Mesenchymal stem cell (in vitro differentiated cells and primary cell): ENCODE measurements around the gene MSI1.

ENCODE experiments used
- DNase-seq: peaks from one replicate; pipeline ENCODE4 v3.0.0-alpha.2; 2013
- H2AFZ ChIP-seq: one replicate; pipeline ENCODE4 v1.6.1; 2013; ENCODE audit warnings: low read depth, mild to moderate bottlenecking, control low read depth, inconsistent platforms, low read length, moderate library complexity
- H2AK5ac ChIP-seq: 2 replicates; pipeline ENCODE4 v1.6.1; 2013; ENCODE audit warnings: low read length, moderate library complexity, mild to moderate bottlenecking, inconsistent platforms; ENCODE audit not compliant: severe bottlenecking
- H2BK120ac ChIP-seq: one replicate; pipeline ENCODE4 v1.6.1; 2013; ENCODE audit warnings: low read depth, mild to moderate bottlenecking, inconsistent platforms, low read length, moderate library complexity
- H2BK12ac ChIP-seq, 2 experiments: one replicate each; pipeline ENCODE4 v1.6.1; 2013; ENCODE audit warnings: inconsistent platforms in 2 of 2, low read length in 2 of 2, mild to moderate bottlenecking in 2 of 2, moderate library complexity in 2 of 2, control low read depth in 1 of 2
- H2BK15ac ChIP-seq: one replicate; pipeline ENCODE4 v1.6.1; 2013; ENCODE audit warnings: mild to moderate bottlenecking, low read depth, inconsistent platforms; ENCODE audit not compliant: poor library complexity, severe bottlenecking
- H2BK5ac ChIP-seq: 2 replicates; pipeline ENCODE4 v1.6.1; 2013; ENCODE audit warnings: low read depth, mild to moderate bottlenecking, low read length, control low read depth, inconsistent platforms; ENCODE audit not compliant: poor library complexity, severe bottlenecking
- H3K14ac ChIP-seq, 2 experiments: one replicate each; pipeline ENCODE4 v1.6.1; 2013; ENCODE audit warnings: inconsistent platforms in 2 of 2, low read length in 2 of 2, control low read depth in 1 of 2, mild to moderate bottlenecking in 1 of 2, moderate library complexity in 1 of 2
- H3K18ac ChIP-seq, 2 experiments: one replicate each; pipeline ENCODE4 v1.6.1; 2013; ENCODE audit warnings: inconsistent platforms in 2 of 2, low read length in 2 of 2, control low read depth in 1 of 2, low read depth in 1 of 2, mild to moderate bottlenecking in 1 of 2
- H3K23ac ChIP-seq, 2 experiments: one replicate each; pipeline ENCODE4 v1.6.1; 2013; ENCODE audit warnings: inconsistent platforms in 2 of 2, low read length in 2 of 2, mild to moderate bottlenecking in 2 of 2, moderate library complexity in 2 of 2, control low read depth in 1 of 2
- H3K27ac ChIP-seq: 2 replicates; pipeline ENCODE4 v1.5.1; 2013; ENCODE audit warnings: mild to moderate bottlenecking, moderate library complexity, low read length, control low read depth, inconsistent platforms; ENCODE audit not compliant: poor library complexity, severe bottlenecking
- H3K27me3 ChIP-seq, 2 experiments: 2 replicates each; pipeline versions ENCODE4 v1.6.1 to v1.7.0; 2013; ENCODE audit warnings: low read length in 2 of 2, mild to moderate bottlenecking in 2 of 2, moderate library complexity in 2 of 2, control low read depth in 1 of 2, inconsistent platforms in 1 of 2; ENCODE audit not compliant: control insufficient read depth in 1 of 2, insufficient read depth in 1 of 2
- H3K36me3 ChIP-seq, 2 experiments: 2 replicates each; pipeline versions ENCODE4 v1.6.1 to v1.7.0; 2013; ENCODE audit warnings: low read length in 2 of 2, control low read depth in 1 of 2, inconsistent platforms in 1 of 2, low read depth in 1 of 2, mild to moderate bottlenecking in 1 of 2; ENCODE audit not compliant: insufficient read depth in 2 of 2, control insufficient read depth in 1 of 2
- H3K4ac ChIP-seq, 2 experiments: one replicate each; pipeline ENCODE4 v1.6.1; 2013; ENCODE audit warnings: inconsistent platforms in 2 of 2, low read length in 2 of 2, mild to moderate bottlenecking in 2 of 2, moderate library complexity in 2 of 2, control low read depth in 1 of 2, low read depth in 1 of 2
- H3K4me1 ChIP-seq: 2 replicates; pipeline ENCODE4 v1.6.1; 2013; ENCODE audit warnings: low read depth, low read length, control low read depth; ENCODE audit not compliant: control insufficient read depth, insufficient read depth
- H3K4me2 ChIP-seq: 2 replicates; pipeline ENCODE4 v1.6.1; 2013; ENCODE audit warnings: low read length, mild to moderate bottlenecking, inconsistent platforms; ENCODE audit not compliant: poor library complexity, severe bottlenecking
- H3K4me3 ChIP-seq, 2 experiments: 2 replicates each; pipeline versions ENCODE4 v1.5.1 to v1.7.0; 2013; ENCODE audit warnings: low read length in 2 of 2, mild to moderate bottlenecking in 2 of 2, control low read depth in 1 of 2, low read depth in 1 of 2; ENCODE audit not compliant: insufficient read depth in 1 of 2
- H3K79me1 ChIP-seq: replicated peaks from 2 replicates; pipeline ENCODE4 v1.6.1; 2013; ENCODE audit warnings: mild to moderate bottlenecking, control low read depth, low read length, inconsistent platforms; ENCODE audit not compliant: poor library complexity, severe bottlenecking
- H3K9ac ChIP-seq: 2 replicates; pipeline ENCODE4 v1.7.0; 2013; ENCODE audit warnings: mild to moderate bottlenecking, low read length, moderate library complexity
- H3K9me3 ChIP-seq: 2 replicates; pipeline ENCODE4 v1.7.0; 2013; ENCODE audit warnings: mild to moderate bottlenecking, low read length; ENCODE audit not compliant: control insufficient read depth
- H4K8ac ChIP-seq: one replicate; pipeline ENCODE4 v1.6.1; 2013; ENCODE audit warnings: inconsistent platforms, mild to moderate bottlenecking, low read length, moderate library complexity
- H4K91ac ChIP-seq: one replicate; pipeline ENCODE4 v1.6.1; 2013; ENCODE audit warnings: mild to moderate bottlenecking, low read length, inconsistent platforms
- WGBS: methylation state at CpG from one replicate; pipeline ENCODE4 v1.1.7; 2013; ENCODE audit warnings: mixed read lengths; 5-methylcytosine and 5-hydroxymethylcytosine counted together

MSI1 gene

DNA sequence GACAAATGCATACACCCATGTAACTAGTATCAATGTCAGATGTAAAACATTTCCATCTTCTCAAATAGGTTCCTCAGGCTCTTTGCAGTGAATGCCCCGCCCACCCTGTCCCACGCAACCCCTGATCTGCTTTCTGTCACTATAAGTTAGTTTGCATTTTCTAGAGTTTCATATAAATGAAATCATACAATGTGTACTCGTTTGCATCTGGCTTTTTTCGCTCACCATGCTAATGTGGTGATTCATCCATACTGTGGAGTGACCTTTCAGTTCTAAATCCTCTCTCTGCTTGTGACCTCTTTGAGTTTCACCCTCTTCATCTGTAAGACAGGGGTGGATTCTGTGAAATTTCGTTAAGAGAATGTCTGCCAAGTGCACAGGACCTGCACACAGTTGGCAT lies 30.6 kb upstream of the MSI1 start:
- Histone ChIP-seq H3K4me2 (no peak overlapping the region), H3K27ac (no peak overlapping the region), H2BK12ac (no peak overlapping the region), H3K27me3 (peaks cover 22 to 53% of the 10 kb centered on the region in 2 experiments), H3K18ac (no peak overlapping the region), H3K9ac (no peak overlapping the region), H3K23ac (no peak overlapping the region), H3K4me3 (no peak overlapping the region), H4K91ac (no peak overlapping the region), H2BK5ac (no peak overlapping the region), H4K8ac (no peak overlapping the region), H3K36me3 (no peaks in the 10 kb centered on the region), H3K79me1 (no peaks in the 10 kb centered on the region), H2AK5ac (no peak overlapping the region), H3K9me3 (no peaks in the 10 kb centered on the region), H3K4me1 (no peaks in the 10 kb centered on the region), H2AFZ (no peak overlapping the region), H3K4ac (no peak overlapping the region), H2BK120ac (no peak overlapping the region), H2BK15ac (no peak overlapping the region), H3K14ac (no peak overlapping the region)
- WGBS, result 33% methylated on average over 3 of the region's 5 CpGs
- peak; percentile 89 for DNase-seq

DNA sequence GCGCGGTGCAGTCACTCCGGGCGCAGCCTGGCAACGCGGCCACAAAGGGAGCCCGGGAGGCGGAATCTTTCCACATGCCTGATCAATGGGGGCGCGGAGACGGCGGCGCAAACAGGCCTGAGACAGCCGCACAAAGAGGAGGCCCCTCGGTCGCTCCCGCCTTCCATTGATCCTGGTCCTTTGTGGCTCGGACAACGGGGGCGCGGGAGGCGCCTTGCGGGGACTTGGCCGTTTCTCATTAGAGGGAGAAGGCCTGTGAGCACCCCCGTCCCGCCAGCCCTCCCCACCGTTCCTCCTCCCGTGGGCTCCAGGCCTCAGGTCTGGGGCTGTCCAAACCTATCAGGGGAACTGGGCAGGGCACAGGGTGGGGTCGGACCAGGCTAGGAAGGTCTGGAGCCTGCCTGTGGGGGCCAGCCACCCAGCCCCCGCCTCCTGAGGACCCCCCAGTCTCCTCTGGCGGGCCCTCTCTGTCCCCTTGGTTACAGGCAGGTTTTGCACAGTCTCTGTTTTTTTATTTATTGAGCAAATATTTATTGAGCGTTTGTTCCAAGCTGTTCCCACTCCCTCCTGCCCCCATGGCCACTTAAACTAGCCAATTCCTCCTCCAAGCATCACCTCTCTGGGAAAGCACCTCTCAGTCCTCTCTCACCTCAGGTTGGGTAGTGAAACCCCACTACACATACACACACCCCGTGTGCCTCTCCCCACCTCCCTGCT lies 29.0 kb upstream of the MSI1 start:
- no peak overlapping the region for H3K23ac ChIP-seq
- H2BK12ac ChIP-seq, result no peak overlapping the region
- H2BK5ac ChIP-seq, result no peak overlapping the region
- no peak overlapping the region for H3K4ac ChIP-seq
- no peak overlapping the region for H2AK5ac ChIP-seq
- H2BK15ac ChIP-seq, result no peak overlapping the region
- no peaks in the 10 kb centered on the region for H3K36me3 ChIP-seq
- H3K79me1 ChIP-seq, result no peaks in the 10 kb centered on the region
- no peaks in the 10 kb centered on the region for H3K9me3 ChIP-seq
- H3K14ac ChIP-seq, result no peak overlapping the region
- H3K27me3 ChIP-seq, result peaks cover 29 to 56% of the 10 kb centered on the region in 2 experiments
- peak overlapping the region; percentile 50 for H4K91ac ChIP-seq
- no peak overlapping the region for H3K4me2 ChIP-seq
- no peak for DNase-seq
- H2AFZ ChIP-seq, result no peak overlapping the region
- no peaks in the 10 kb centered on the region for H3K4me1 ChIP-seq
- H3K27ac ChIP-seq, result no peak overlapping the region
- no peak overlapping the region for H4K8ac ChIP-seq
- 87% methylated on average over 32 of the region's 33 CpGs for WGBS
- H3K9ac ChIP-seq, result no peak overlapping the region
- H3K18ac ChIP-seq, result no peak overlapping the region
- H3K4me3 ChIP-seq, result no peak overlapping the region
- H2BK120ac ChIP-seq, result no peak overlapping the region

DNA sequence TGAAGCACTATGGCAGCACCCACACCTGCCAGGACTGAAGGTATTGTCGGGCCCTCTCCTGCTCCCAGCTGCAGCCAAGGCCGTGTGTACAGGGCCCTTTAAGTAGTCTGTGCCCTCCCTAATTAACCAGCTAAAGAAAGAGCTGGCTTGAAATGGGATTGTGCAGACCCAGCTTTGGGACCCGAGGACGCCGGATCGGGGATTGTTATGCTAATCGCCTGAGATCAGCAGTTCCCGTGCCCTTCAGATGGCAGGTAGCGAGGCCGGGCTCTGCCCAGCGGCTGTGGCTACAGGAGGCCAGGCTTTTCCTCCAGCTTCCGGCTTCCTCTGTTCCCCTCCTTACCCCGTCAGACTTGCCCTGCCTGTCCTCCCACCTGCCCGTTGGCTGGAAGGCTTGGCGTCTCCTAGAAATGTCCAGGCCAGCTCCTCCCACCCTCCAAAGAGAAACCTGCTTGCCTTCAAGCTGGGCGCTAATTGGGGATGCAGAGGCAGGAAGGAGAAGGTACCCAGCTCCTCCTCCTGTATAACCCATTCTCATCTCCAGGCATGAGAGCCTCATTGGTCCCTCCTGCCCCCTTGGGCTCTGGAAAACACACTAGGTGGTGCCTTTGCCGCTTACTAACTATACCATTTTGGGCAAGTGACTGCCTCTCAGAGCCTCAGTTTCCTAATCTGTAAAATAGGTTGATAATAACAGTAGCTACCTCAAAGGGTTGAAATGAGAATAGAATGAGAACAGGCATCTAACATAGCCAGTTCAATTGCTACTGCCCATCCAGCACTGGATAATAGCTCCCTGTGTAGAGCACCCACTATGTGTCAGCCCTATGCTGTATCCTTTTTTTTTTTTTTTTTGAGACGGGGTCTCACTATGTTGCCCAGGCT lies 25.8 kb upstream of the MSI1 start:
- Histone ChIP-seq H3K79me1 (no peaks in the 10 kb centered on the region), H3K9me3 (no peaks in the 10 kb centered on the region), H3K27ac (no peak overlapping the region), H2AK5ac (no peak overlapping the region), H3K4me1 (no peaks in the 10 kb centered on the region), H2AFZ (no peak overlapping the region), H3K27me3 (peaks cover 31 to 70% of the 10 kb centered on the region in 2 experiments), H3K14ac (no peak overlapping the region), H3K36me3 (no peaks in the 10 kb centered on the region), H4K91ac (no peak overlapping the region), H3K23ac (no peak overlapping the region), H3K4me3 (no peak overlapping the region), H2BK15ac (no peak overlapping the region), H4K8ac (no peak overlapping the region), H2BK12ac (no peak overlapping the region), H2BK120ac (no peak overlapping the region), H3K4ac (no peak overlapping the region), H3K18ac (no peak overlapping the region), H2BK5ac (no peak overlapping the region), H3K9ac (no peak overlapping the region), H3K4me2 (no peak overlapping the region)
- DNase-seq, result no peak
- 33% methylated on average over 18 of the region's 18 CpGs for WGBS

DNA sequence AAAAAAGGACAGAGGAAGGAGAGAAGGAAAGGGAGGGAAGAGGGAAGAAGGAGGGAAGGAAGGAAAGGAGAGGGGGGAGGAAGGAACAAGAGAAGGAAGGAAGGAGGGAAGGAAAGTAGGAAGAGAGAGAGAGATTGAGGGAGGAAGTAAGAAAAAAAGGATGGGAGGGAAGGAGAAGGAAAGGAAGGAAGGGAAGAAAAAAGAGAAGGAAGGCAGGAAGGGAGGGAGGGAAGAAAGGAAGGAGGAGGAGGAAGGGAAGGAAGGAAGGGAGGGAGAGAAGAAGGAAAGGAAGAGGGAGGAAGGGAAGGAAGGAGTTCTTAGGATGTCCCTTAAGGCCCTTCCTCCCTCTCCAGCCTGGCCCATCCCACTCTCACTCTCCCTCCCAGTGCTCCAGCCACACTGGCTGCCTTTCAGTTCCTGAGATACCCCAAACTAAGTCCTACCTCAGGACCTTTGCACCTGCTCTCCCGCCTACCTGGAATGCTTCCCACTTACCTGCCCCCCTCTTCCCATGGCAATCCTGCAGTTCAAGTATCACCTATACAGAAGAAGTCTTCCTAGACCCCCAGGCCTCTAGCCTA lies 21.7 kb upstream of the MSI1 start:
- H3K4me3 ChIP-seq, result no peak overlapping the region
- H2AFZ ChIP-seq, result no peak overlapping the region
- H3K27ac ChIP-seq, result no peak overlapping the region
- peaks cover 4% of the 10 kb centered on the region for H3K4me1 ChIP-seq
- no peak overlapping the region for H3K4ac ChIP-seq
- peaks cover 44 to 66% of the 10 kb centered on the region in 2 experiments for H3K27me3 ChIP-seq
- H3K23ac ChIP-seq, result no peak overlapping the region
- H3K9ac ChIP-seq, result no peak overlapping the region
- H3K14ac ChIP-seq, result no peak overlapping the region
- no peak overlapping the region for H2BK120ac ChIP-seq
- no peaks in the 10 kb centered on the region for H3K9me3 ChIP-seq
- no peak overlapping the region for H4K8ac ChIP-seq
- H3K18ac ChIP-seq, result no peak overlapping the region
- H3K36me3 ChIP-seq, result no peaks in the 10 kb centered on the region
- WGBS, result 94% methylated on average over 1 of the region's 1 CpG
- no peak overlapping the region for H2BK5ac ChIP-seq
- no peak for DNase-seq
- H3K79me1 ChIP-seq, result no peaks in the 10 kb centered on the region
- H2AK5ac ChIP-seq, result no peak overlapping the region
- no peak overlapping the region for H2BK12ac ChIP-seq
- no peak overlapping the region for H2BK15ac ChIP-seq
- no peak overlapping the region for H3K4me2 ChIP-seq
- H4K91ac ChIP-seq, result no peak overlapping the region
